NCI-H226 (cell line): ENCODE measurements around the gene ESRP2.

ENCODE experiments used
- DNase-seq: peaks from one replicate; pipeline ENCODE4 v3.0.0-alpha.2; 2015

The ESRP2 gene

GRCh38 chr16:68235887-68236136 lies at the start of gene ESRP2:
TSS of gene ESRP2 (minus strand) at chr16:68236127. CDS start at chr16:68236045, 82 bp downstream.
- no peak for DNase-seq

GRCh38 chr16:68285683-68286082 lies 49.8 kb upstream of the ESRP2 start:
- no peak for DNase-seq

GRCh38 chr16:68284847-68285246 lies 48.9 kb upstream of the ESRP2 start:
- no peak for DNase-seq

DNA sequence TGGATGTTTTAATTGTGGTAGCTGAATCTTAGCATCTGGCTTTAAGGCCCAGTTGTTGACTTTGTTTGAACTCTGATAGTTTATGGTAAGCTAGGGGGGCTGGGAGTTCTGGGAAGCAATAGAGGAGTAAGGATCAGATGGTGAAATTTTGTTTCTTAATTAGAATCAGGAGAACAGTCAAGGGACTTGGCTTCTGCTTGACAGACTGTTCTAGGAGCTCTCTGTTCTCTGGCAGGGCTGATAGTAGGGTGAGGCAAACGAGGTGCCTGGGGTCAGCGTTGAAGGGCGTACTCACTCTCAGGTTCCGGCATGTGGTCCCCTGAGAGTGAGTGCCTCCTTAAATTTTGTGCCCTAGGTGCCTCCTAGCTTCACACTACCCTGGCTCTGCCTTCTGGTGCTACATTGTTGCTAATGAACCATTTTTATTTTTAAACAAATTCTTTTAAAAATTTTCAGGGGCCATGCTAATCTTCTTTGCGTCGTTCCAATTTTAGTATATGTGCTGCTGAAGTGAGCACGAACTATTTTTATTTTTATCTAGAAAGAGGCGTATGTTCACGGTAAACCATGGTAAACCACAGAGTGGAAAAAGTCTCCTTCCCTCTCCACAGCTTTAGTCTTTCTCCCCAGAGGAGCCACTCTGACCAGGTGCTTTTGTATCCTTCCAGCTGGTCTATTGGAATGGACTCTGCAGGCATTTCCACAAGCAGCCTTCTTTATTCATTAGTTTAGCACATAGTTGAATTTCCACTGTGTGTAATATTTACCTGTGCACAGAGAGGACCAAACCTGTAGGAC lies 48.1 kb upstream of the ESRP2 start:
- no peak for DNase-seq

DNA sequence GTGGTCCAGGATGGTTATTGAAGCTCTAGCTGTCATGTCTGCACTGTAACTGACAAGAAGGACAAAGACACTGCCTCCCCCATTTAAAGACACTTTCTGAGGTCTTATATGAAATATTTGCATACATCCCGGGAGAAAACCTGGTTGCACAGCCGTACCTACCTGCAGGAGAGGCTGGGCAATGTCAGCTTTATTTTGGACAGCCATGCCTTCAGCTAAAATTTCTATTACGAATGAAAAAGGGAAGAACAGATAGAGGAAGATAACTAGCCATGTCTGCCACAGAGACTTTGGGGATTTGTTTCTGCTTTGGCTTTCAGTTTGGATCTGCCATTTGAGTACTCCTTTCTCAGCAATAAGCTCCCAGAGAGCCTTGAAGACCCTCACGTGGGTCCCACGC lies 47.4 kb upstream of the ESRP2 start:
- DNase-seq = no peak

DNA sequence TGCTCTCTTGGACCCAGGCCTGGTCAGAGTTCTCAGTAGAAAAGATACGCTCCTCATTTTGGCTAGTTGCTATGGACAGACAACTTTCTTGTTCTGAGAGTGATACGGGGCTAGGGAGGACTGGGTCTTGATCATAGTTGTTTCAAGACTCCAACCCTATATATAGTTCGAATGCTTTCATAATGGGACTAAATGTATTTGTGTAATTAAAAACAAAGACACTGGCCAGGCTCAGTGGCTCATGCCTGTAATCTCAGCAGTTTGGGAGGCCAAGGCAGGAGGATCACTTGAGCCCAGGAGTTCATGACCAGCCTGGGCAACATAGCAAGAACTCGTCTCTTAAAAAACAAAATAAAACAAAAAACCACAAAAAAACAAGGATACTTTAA lies 46.1 kb upstream of the ESRP2 start:
- no peak for DNase-seq

GRCh38 chr16:68281368-68282063 lies 45.6 kb upstream of the ESRP2 start:
- DNase-seq = no peak

GRCh38 chr16:68279726-68280558 lies 44.0 kb upstream of the ESRP2 start:
- no peak for DNase-seq

- DNase-seq = no peak
Measured at GRCh38 chr16:68276223-68276622, 40.3 kb upstream of the ESRP2 start.

- no peak for DNase-seq
Measured at GRCh38 chr16:68275611-68276191, 39.8 kb upstream of the ESRP2 start.

DNA sequence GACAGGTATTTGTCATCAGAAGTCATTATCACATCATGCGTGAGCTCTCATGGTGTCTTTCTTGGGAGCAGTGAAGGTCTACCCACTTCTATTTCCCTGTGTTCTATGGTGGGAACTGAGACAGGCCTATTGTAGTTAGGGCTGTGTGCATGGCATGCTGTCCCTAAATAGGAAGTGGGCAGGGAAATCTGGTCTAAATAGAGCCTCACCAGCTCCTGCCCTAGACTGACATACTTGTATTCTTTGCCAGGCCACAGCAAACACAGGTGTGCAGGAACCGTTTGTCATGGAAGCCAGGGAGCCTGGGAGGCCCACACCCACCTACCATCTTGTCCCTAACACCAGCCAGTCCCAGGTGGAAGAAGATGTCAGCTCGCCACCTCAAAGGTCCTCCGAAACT lies 38.5 kb upstream of the ESRP2 start:
- DNase-seq = no peak

- no peak for DNase-seq
Measured at GRCh38 chr16:68273896-68274295, 38.0 kb upstream of the ESRP2 start.

GRCh38 chr16:68273459-68273858 lies 37.5 kb upstream of the ESRP2 start:
- DNase-seq = no peak

DNA sequence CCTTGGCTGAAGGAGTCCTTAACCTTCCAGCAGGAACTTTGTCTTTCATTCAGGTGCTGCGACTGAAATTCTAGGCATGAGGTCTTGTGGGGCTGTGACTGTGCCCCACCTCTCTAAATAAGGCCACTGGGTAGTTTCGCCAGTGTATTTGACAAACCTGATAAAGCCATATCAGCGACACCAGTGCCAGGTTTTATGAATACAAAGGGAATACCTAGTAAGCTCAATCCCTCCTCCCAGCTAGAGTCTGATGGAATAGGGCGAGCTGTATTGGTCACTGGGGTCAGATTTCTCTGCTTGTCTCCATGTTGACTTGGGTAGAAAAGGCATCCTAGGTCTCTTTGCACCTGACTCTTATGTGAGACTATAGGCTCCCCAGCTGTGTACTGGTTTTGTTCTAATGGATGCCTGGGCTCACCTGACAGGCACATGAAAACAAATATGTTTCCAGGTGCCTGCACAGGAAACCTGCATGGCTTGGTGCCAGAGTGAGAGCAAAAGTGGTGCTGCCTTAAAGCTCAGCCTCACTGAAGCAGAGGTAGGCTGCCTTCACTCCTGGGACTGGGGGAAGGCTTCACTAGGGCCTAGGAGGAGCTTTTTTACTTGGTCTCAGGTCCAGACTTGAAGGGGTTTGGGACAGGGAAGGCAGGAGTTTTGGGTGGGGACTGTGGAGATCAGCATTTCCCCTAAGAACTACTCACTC lies 36.7 kb upstream of the ESRP2 start:
- no peak for DNase-seq

DNA sequence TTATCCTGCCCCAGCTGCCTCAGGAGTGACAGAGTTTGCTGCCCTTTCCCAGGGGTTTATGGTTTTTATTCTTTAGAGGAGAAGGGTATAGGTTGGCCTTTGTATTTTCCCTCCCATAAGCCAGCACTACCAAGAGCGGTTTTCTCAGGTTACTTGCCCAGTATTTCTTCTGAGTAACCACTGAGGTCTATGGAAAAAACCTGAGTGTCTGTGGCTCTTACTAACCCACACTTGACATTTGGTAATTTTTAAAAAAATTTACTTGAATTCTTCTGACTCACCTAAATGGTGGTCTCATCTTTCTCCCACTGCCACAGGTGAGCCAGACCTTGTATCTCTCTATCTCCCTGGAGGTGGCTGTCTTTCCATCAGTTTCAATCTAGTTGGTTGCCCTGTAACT lies 34.4 kb upstream of the ESRP2 start:
- DNase-seq = no peak

DNA sequence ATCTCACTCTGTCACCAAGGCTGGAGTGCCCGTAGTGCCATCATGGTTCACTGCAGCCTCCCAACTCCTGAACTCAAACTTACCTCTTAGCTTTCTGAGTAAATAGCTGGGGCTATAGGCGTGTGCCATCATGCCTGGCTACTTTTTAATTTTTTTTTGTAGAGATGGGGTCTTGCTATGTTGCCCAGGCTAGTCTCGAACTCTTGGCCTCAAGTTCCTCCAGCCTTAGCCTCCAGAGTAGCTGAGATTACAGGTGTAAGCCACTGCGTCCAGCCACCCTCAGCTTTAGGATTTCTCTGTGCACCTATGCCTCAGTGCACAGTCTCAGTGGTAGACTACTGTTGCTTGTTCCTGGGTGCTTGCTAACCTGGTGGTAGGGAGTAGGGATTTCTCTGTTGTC lies 33.9 kb upstream of the ESRP2 start:
- DNase-seq = no peak

DNA sequence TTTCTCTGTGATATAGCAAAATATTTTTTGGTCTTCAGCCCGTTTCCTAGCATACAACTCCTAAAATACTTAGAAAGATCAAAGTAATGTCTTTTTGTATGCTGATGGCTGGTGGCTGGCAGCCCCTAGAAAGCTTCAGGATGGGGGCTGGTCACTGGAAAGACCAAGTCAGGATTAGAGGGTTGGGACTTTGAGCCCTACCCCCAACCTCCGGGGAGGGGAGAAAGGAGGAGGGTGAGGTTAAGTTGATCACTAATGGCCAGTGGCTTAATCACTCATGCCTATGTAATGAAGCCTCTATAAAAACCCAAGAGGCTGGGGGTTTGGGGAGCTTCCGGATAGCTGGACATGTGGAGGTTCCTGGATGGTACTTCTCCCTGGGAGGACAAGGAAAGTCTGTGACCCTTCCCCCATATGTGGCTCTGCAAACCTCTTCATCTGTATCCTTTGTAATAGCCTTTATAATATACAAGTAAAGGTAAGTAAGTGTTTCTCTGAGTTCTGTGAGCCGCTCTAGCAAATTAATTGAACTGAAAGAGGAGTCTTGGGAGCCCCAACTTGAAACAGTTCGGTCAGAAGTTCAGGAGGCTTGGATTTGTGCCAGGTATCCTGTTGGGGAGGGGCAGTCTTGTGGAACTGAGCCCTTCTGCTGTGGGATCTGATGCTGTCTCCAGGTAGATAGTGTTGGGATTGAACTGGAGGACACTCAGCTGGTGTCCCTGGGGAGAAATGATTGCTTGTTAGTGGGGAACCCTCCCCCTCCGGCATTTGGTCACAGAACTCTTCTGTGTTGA lies 31.9 kb upstream of the ESRP2 start:
- DNase-seq = no peak

GRCh38 chr16:68265078-68265920 lies 29.4 kb upstream of the ESRP2 start:
- DNase-seq = peak; percentile 80

- DNase-seq = peak; percentile 80
Measured at GRCh38 chr16:68264128-68265077, 28.5 kb upstream of the ESRP2 start, which contains the start of gene SLC7A6. TSS of gene SLC7A6 (plus strand) at chr16:68264526. CDS start at chr16:68274727, 10,201 bp downstream.
